Esophagus muscularis mucosa (tissue), 4 donors: Measurements from ENCODE around the gene MRPL23.

Experiments used
- EP300 ChIP-seq: sonication (generic); formaldehyde crosslinking; IDR thresholded peaks from one replicate; pipeline ENCODE4 v1.6.1; 2017; ENCODE audit warnings: antibody characterized with exemption
- POLR2A ChIP-seq: fragments of 450-650 bp; IDR thresholded peaks from one replicate; pipeline ENCODE4 v1.6.1; 2017; ENCODE audit warnings: antibody characterized with exemption, moderate library complexity, mild to moderate bottlenecking, low read depth
- POLR2AphosphoS5 ChIP-seq, 2 donors: sonication (generic); formaldehyde crosslinking; IDR thresholded peaks; one replicate each; pipeline ENCODE4 v1.6.1; 2017; ENCODE audit warnings: antibody characterized with exemption in 2 of 2
- TF ChIP-seq, protein P1 (sequence below), 3 experiments: fragments of 200-600 bp in 2 of 3; fragments of 450-650 bp in 1 of 3; sonication (generic) in 2 of 3; IDR thresholded peaks; one replicate each; pipeline ENCODE4 v1.5.1; 2017 to 2019; ENCODE audit warnings: antibody characterized with exemption in 3 of 3, mild to moderate bottlenecking in 2 of 3, moderate library complexity in 1 of 3

GRCh38 chr11:1918436-1919315, 28.5 kb upstream of the MRPL23 start:
- TF ChIP-seq POLR2A (no peak), POLR2AphosphoS5 (IDR thresholded peaks at IDR 0.05) (no peak), EP300 (no peak)
- TF ChIP-seq, protein P1, sequence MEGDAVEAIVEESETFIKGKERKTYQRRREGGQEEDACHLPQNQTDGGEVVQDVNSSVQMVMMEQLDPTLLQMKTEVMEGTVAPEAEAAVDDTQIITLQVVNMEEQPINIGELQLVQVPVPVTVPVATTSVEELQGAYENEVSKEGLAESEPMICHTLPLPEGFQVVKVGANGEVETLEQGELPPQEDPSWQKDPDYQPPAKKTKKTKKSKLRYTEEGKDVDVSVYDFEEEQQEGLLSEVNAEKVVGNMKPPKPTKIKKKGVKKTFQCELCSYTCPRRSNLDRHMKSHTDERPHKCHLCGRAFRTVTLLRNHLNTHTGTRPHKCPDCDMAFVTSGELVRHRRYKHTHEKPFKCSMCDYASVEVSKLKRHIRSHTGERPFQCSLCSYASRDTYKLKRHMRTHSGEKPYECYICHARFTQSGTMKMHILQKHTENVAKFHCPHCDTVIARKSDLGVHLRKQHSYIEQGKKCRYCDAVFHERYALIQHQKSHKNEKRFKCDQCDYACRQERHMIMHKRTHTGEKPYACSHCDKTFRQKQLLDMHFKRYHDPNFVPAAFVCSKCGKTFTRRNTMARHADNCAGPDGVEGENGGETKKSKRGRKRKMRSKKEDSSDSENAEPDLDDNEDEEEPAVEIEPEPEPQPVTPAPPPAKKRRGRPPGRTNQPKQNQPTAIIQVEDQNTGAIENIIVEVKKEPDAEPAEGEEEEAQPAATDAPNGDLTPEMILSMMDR (IDR thresholded peaks at IDR 0.05): no peak
